Endothelial cell of umbilical vein (primary cell): ENCODE data around the gene RAB40B. TPM values are rescaled to one million over a fixed set of nuclear protein-coding genes. Genes with fewer than 3 reads are reported as not detected.

Source experiments
- BruUV-seq: library from RNA; stranded (reverse); fragments of 400-500 nt; replicated peaks from 2 replicates; lab custom pipeline; 2021; lab: Mats Ljungman, UMichigan
- CTCF ChIA-PET: fragments of 300-600, 350-600 bp; sonication (Branson Sonifier 250); formaldehyde crosslinking; loops from one replicate; lab custom pipeline; 2021; ENCODE audit warnings: antibody characterized with exemption, inconsistent platforms; lab: Charles Lee
- POLR2A ChIA-PET: fragments of 300-600, 350-600 bp; sonication (Branson Sonifier 250); formaldehyde crosslinking; loops from one replicate; lab custom pipeline; 2021; ENCODE audit warnings: antibody characterized with exemption, inconsistent platforms; lab: Charles Lee
- DNase-seq: peaks from one replicate; pipeline ENCODE4 v3.0.0-alpha.2; 2011; ENCODE audit warnings: low read depth, low spot score
- FAIRE-seq: peaks from 2 replicates; lab custom pipeline; 2011; peaks lifted over from hg19 to GRCh38; lab: Jason Lieb, UNC
- H2AFZ ChIP-seq: 2 replicates; pipeline ENCODE4 v1.6.0; 2012; ENCODE audit warnings: low read depth, low read length, control low read depth, inconsistent platforms
- H3K27ac ChIP-seq: 2 replicates; pipeline ENCODE4 v1.5.1; 2011; ENCODE audit warnings: low read depth, mild to moderate bottlenecking, control low read depth, low read length, moderate library complexity; ENCODE audit not compliant: insufficient read depth
- H3K27me3 ChIP-seq, 2 experiments: 2 replicates each; pipeline versions ENCODE4 v1.6.0 to v1.6.1; 2011; ENCODE audit warnings: low read length in 2 of 2, mixed read lengths in 1 of 2; ENCODE audit not compliant: control insufficient read depth in 2 of 2, insufficient read depth in 2 of 2
- H3K36me3 ChIP-seq, 2 experiments: 2 replicates in 1 of 2; 3 replicates in 1 of 2; pipeline ENCODE4 v1.5.1; 2011; ENCODE audit warnings: low read length in 2 of 2, mild to moderate bottlenecking in 1 of 2, moderate library complexity in 1 of 2; ENCODE audit not compliant: control insufficient read depth in 2 of 2, insufficient read depth in 2 of 2; ENCODE audit errors: extremely low read depth in 1 of 2
- H3K4me1 ChIP-seq: 3 replicates; pipeline ENCODE4 v1.5.1; 2011; ENCODE audit warnings: mild to moderate bottlenecking, low read length; ENCODE audit not compliant: control insufficient read depth, insufficient read depth; ENCODE audit errors: extremely low read depth
- H3K4me2 ChIP-seq: 2 replicates; pipeline ENCODE4 v1.6.1; 2011; ENCODE audit warnings: low read length, control low read depth, mixed read lengths; ENCODE audit not compliant: insufficient read depth
- H3K4me3 ChIP-seq, 3 experiments: fragments of 200-600 bp in 1 of 3; sonication (generic), shearing (Covaris generic) in 1 of 3; replicated peaks in 1 of 3; 2 replicates each; pipeline ENCODE4 v1.5.1; 2011 to 2016; ENCODE audit warnings: control low read depth in 3 of 3, low read length in 3 of 3, mild to moderate bottlenecking in 2 of 3, inconsistent platforms in 1 of 3, low read depth in 1 of 3, moderate library complexity in 1 of 3; ENCODE audit not compliant: insufficient read depth in 1 of 3
- H3K79me2 ChIP-seq: 2 replicates; pipeline ENCODE4 v1.6.0; 2012; ENCODE audit warnings: low read length, inconsistent platforms; ENCODE audit not compliant: control insufficient read depth, insufficient read depth
- H3K9ac ChIP-seq: replicated peaks from 2 replicates; pipeline ENCODE3; 2011; ENCODE audit warnings: low read length, control low read depth; ENCODE audit not compliant: insufficient read depth; ENCODE audit errors: extremely low read depth
- H3K9me1 ChIP-seq: replicated peaks from 3 replicates; pipeline ENCODE4 v1.6.0; 2011; ENCODE audit warnings: mild to moderate bottlenecking, low read length; ENCODE audit not compliant: control insufficient read depth, insufficient read depth; ENCODE audit errors: extremely low read depth
- H3K9me3 ChIP-seq: replicated peaks from 2 replicates; pipeline ENCODE4 v1.5.1; 2012; ENCODE audit warnings: low read length, inconsistent platforms; ENCODE audit not compliant: control insufficient read depth, insufficient read depth
- H4K20me1 ChIP-seq: replicated peaks from 2 replicates; pipeline ENCODE3; 2011; ENCODE audit warnings: mild to moderate bottlenecking, low read length; ENCODE audit not compliant: control insufficient read depth, insufficient read depth; ENCODE audit errors: extremely low read depth
- CTCF ChIP-seq, 2 donors: IDR thresholded peaks; 1 replicate in 1 of 2; 2 replicates in 1 of 2; pipeline ENCODE4 v1.5.1; 2011; ENCODE audit warnings: low read length in 2 of 2, mild to moderate bottlenecking in 2 of 2, moderate library complexity in 2 of 2, control low read depth in 1 of 2, inconsistent platforms in 1 of 2, low read depth in 1 of 2; ENCODE audit not compliant: insufficient read depth in 1 of 2; ENCODE audit errors: extremely low read depth in 1 of 2
- EZH2 ChIP-seq: IDR thresholded peaks from 2 replicates; pipeline ENCODE4 v1.6.1; 2012; ENCODE audit warnings: borderline replicate concordance, low read depth, mild to moderate bottlenecking, moderate library complexity, low read length, inconsistent platforms; ENCODE audit not compliant: severe bottlenecking
- FOS ChIP-seq: IDR thresholded peaks from 2 replicates; pipeline ENCODE4 v1.6.1; 2011; ENCODE audit warnings: mild to moderate bottlenecking, low read length, moderate library complexity, borderline replicate concordance; ENCODE audit not compliant: insufficient read depth
- GATA2 ChIP-seq: IDR thresholded peaks from 2 replicates; pipeline ENCODE4 v1.7.0; 2011; ENCODE audit warnings: low read depth, mild to moderate bottlenecking, moderate library complexity, mixed read lengths, low read length; ENCODE audit not compliant: insufficient read length, insufficient read depth
- JUN ChIP-seq: IDR thresholded peaks from 2 replicates; pipeline ENCODE4 v1.6.1; 2011; ENCODE audit warnings: borderline replicate concordance, low read depth; ENCODE audit not compliant: insufficient read length, insufficient read depth
- MAX ChIP-seq: IDR thresholded peaks from 2 replicates; pipeline ENCODE4 v1.6.1; 2011; ENCODE audit not compliant: insufficient read depth, insufficient read length
- MYC ChIP-seq: IDR thresholded peaks from one replicate; pipeline ENCODE4 v1.6.1; 2011; ENCODE audit warnings: mild to moderate bottlenecking, low read depth, low read length
- POLR2A ChIP-seq: IDR thresholded peaks from 2 replicates; pipeline ENCODE4 v1.6.1; 2012; ENCODE audit warnings: low read depth, mild to moderate bottlenecking, control low read depth, low read length
- POLR2AphosphoS5 ChIP-seq: IDR thresholded peaks from 2 replicates; pipeline ENCODE4 v1.6.1; 2012; ENCODE audit warnings: low read depth, mild to moderate bottlenecking, control low read depth, low read length, moderate library complexity; ENCODE audit not compliant: insufficient read depth
- dilution Hi-C: fragments of 300-500 bp; cut with MboI; formaldehyde crosslinking; loops from one replicate; pipeline ENCODE4 v1.15.0; 2019; ENCODE audit warnings: low sequenced_read_pairs; ENCODE audit not compliant: extremely low pct_ligation_motif_present
- intact Hi-C: fragments of 100-400 bp; cut with micrococcal nuclease; formaldehyde crosslinking; loops from one replicate; pipeline ENCODE4 v1.10.0; 2022
- polyA plus RNA-seq, 4 experiments: library from polyadenylated mRNA; depleted of rRNA in 3 of 4; stranded (reverse) in 3 of 4; unstranded in 1 of 4; fragments of >200 nt; gene quantifications; 2 replicates each; pipeline versions ENCODE4 v1.2.1 to v1.2.3, GENCODE V29; 2011 to 2012; ENCODE audit warnings: missing spikeins in 1 of 4
- total RNA-seq: library from RNA; stranded (reverse); gene quantifications from 2 replicates; pipeline ENCODE4 v1.2.3, GENCODE V29; 2021

Gene RAB40B
- total and polyA plus RNA-seq, 2 donors (not counting 3 experiments of a cell fraction or from before 2014, with no cell fraction given), result 5.5 to 9.3 TPM

- no TSS peak for BruUV-seq
- peaks cover 2% of the 10 kb centered on the region for H4K20me1 ChIP-seq
- no peak for TF ChIP-seq CTCF (IDR thresholded peaks at IDR 0.05; ENCODE audit: extremely low read depth in 1 of 2, insufficient read depth in 1 of 2, low read depth in 1 of 2, low read length in 2 of 2)
- no peak for TF ChIP-seq FOS
- TF ChIP-seq JUN, result no peak
- TF ChIP-seq GATA2, result no peak
- no peak for TF ChIP-seq MAX
- no peak for TF ChIP-seq EZH2
- TF ChIP-seq POLR2A, result no peak
- no peak for TF ChIP-seq MYC
- TF ChIP-seq POLR2AphosphoS5, result no peak
- CTCF ChIA-PET, result no interaction called here
- H3K36me3 ChIP-seq, result peaks cover 0 to 7% of the 10 kb centered on the region in 2 experiments
- peak overlapping the region; percentile 54 for H2AFZ ChIP-seq
- no peak overlapping the region for H3K9ac ChIP-seq
- H3K9me3 ChIP-seq, result no peaks in the 10 kb centered on the region
- FAIRE-seq (no peak), DNase-seq (no peak)
- H3K27ac ChIP-seq, result no peak overlapping the region
- no peaks in the 10 kb centered on the region for H3K27me3 ChIP-seq
- H3K4me3 ChIP-seq, result peak overlapping the region in 1 of 3 experiments; percentile 9
- peaks cover 6% of the 10 kb centered on the region for H3K4me1 ChIP-seq
- no peaks in the 10 kb centered on the region for H3K9me1 ChIP-seq
- intact Hi-C loops (no loop called here), dilution Hi-C loops (no loop called here)
- H3K4me2 ChIP-seq, result peak overlapping the region; percentile 57
- H3K79me2 ChIP-seq, result peaks cover 40% of the 10 kb centered on the region
- POLR2A ChIA-PET, result no interaction called here
These were observed 49.7 kb downstream of the RAB40B start for GRCh38 chr17:82648742-82649331.
